Caco-2 (cell line): ENCODE measurements around the gene APCDD1. TPM values are rescaled to one million over a fixed set of nuclear protein-coding genes. Genes with fewer than 3 reads are reported as not detected.

Source experiments
- BruUV-seq: library from RNA; stranded (reverse); fragments of 400-500 nt; replicated peaks from 2 replicates; lab custom pipeline; 2021; lab: Mats Ljungman, UMichigan
- CTCF ChIA-PET: fragments of 300-600 bp; sonication (Branson Sonifier 250); formaldehyde crosslinking; loops from one replicate; lab custom pipeline; 2022; ENCODE audit warnings: antibody characterized with exemption; lab: Charles Lee
- POLR2A ChIA-PET: fragments of 300-600 bp; sonication (Branson Sonifier 250); formaldehyde crosslinking; loops from one replicate; lab custom pipeline; 2022; ENCODE audit warnings: antibody characterized with exemption; lab: Charles Lee
- DNase-seq, 2 experiments: peaks; one replicate each; pipeline versions ENCODE4 v3.0.0 to v3.0.0-alpha.2; 2020 to 2022
- H3K27me3 ChIP-seq: replicated peaks from 2 replicates; pipeline ENCODE4 v1.6.0; 2011; ENCODE audit warnings: low read length; ENCODE audit not compliant: control insufficient read depth, insufficient read depth
- H3K36me3 ChIP-seq: 2 replicates; pipeline ENCODE4 v1.5.1; 2011; ENCODE audit warnings: low read length; ENCODE audit not compliant: control insufficient read depth, insufficient read depth
- H3K4me1 ChIP-seq: fragments of 250-450 bp; sonication (Bioruptor Pico); 2 replicates; pipeline ENCODE4 v1.5.1; 2020; ENCODE audit warnings: mild to moderate bottlenecking
- H3K4me3 ChIP-seq: 2 replicates; pipeline ENCODE4 v1.5.1; 2011; ENCODE audit warnings: low read depth, mild to moderate bottlenecking, control low read depth, low read length
- H3K9me3 ChIP-seq: fragments of 250-450 bp; sonication (Bioruptor Pico); 2 replicates; pipeline ENCODE4 v1.5.1; 2020; ENCODE audit warnings: mild to moderate bottlenecking, moderate library complexity
- H3K27ac Mint-ChIP-seq: one replicate; pipeline ENCODE4 v1.8.0; 2022; ENCODE audit warnings: mixed read lengths; ENCODE audit not compliant: unreplicated experiment
- H3K27me3 Mint-ChIP-seq: one replicate; pipeline ENCODE4 v1.8.0; 2022; ENCODE audit warnings: mixed read lengths; ENCODE audit not compliant: insufficient read depth, unreplicated experiment
- H3K36me3 Mint-ChIP-seq: one replicate; pipeline ENCODE4 v1.8.0; 2022; ENCODE audit warnings: mild to moderate bottlenecking, mixed read lengths; ENCODE audit not compliant: insufficient read depth, unreplicated experiment
- H3K4me1 Mint-ChIP-seq: one replicate; pipeline ENCODE4 v1.8.0; 2022; ENCODE audit warnings: low read depth, mixed read lengths; ENCODE audit not compliant: unreplicated experiment
- H3K4me3 Mint-ChIP-seq: one replicate; pipeline ENCODE4 v1.8.0; 2022; ENCODE audit warnings: mild to moderate bottlenecking, moderate library complexity, mixed read lengths; ENCODE audit not compliant: unreplicated experiment
- H3K9me3 Mint-ChIP-seq: one replicate; pipeline ENCODE4 v1.8.0; 2022; ENCODE audit warnings: mixed read lengths; ENCODE audit not compliant: unreplicated experiment
- CTCF ChIP-seq, 2 experiments: fragments of 200-600 bp in 1 of 2; IDR thresholded peaks; 1 replicate in 1 of 2; 2 replicates in 1 of 2; pipeline versions ENCODE4 v1.5.1 to v1.8.0; 2011 to 2022; ENCODE audit warnings: antibody characterized with exemption in 1 of 2, control low read depth in 1 of 2, inconsistent platforms in 1 of 2, low read depth in 1 of 2, low read length in 1 of 2, mild to moderate bottlenecking in 1 of 2, moderate library complexity in 1 of 2; ENCODE audit not compliant: insufficient read depth in 1 of 2, severe bottlenecking in 1 of 2, unreplicated experiment in 1 of 2
- intact Hi-C: fragments of 100-400 bp; cut with micrococcal nuclease; formaldehyde crosslinking; loops from one replicate; pipeline ENCODE4 v1.10.0; 2022; ENCODE audit not compliant: unreplicated experiment
- total RNA-seq: library from RNA; stranded (reverse); gene quantifications from 2 replicates; pipeline ENCODE4 v1.2.3, GENCODE V29; 2022

The APCDD1 gene
- total RNA-seq, 1 experiment from 2014 or later = 1.5 TPM

- Histone ChIP-seq H3K9me3 (no peaks in the 10 kb centered on the region), H3K4me3 (no peak overlapping the region), H3K27me3 (no peaks in the 10 kb centered on the region), H3K4me1 (no peaks in the 10 kb centered on the region), H3K36me3 (no peaks in the 10 kb centered on the region)
- Mint-ChIP-seq H3K36me3 (no peaks in the 10 kb centered on the region), H3K4me3 (no peak overlapping the region), H3K9me3 (no peaks in the 10 kb centered on the region), H3K27me3 (peaks cover 3% of the 10 kb centered on the region), H3K4me1 (no peaks in the 10 kb centered on the region), H3K27ac (no peak overlapping the region)
- no peak for TF ChIP-seq CTCF (IDR thresholded peaks at IDR 0.05; ENCODE audit: insufficient read depth in 1 of 2, low read depth in 1 of 2, low read length in 1 of 2, severe bottlenecking in 1 of 2, unreplicated experiment in 1 of 2)
- POLR2A ChIA-PET = no interaction called here
- intact Hi-C loops = no loop called here
- CTCF ChIA-PET = no interaction called here
- DNase-seq = no peak
- BruUV-seq = no TSS peak
Observed at GRCh38 chr18:10474309-10474708, 19.9 kb downstream of the APCDD1 start.

- no peak for TF ChIP-seq CTCF (IDR thresholded peaks at IDR 0.05; ENCODE audit: insufficient read depth in 1 of 2, low read depth in 1 of 2, low read length in 1 of 2, severe bottlenecking in 1 of 2, unreplicated experiment in 1 of 2)
- ChIA-PET CTCF (no interaction called here), POLR2A (no interaction called here)
- intact Hi-C loops = no loop called here
- peaks cover 3% of the 10 kb centered on the region for H3K27me3 Mint-ChIP-seq
- no peak overlapping the region for H3K4me3 ChIP-seq
- no peaks in the 10 kb centered on the region for H3K9me3 Mint-ChIP-seq
- no peaks in the 10 kb centered on the region for H3K9me3 ChIP-seq
- H3K27me3 ChIP-seq = no peaks in the 10 kb centered on the region
- no peaks in the 10 kb centered on the region for H3K4me1 ChIP-seq
- no peaks in the 10 kb centered on the region for H3K36me3 Mint-ChIP-seq
- H3K27ac Mint-ChIP-seq = no peak overlapping the region
- no peak for DNase-seq
- H3K4me3 Mint-ChIP-seq = no peak overlapping the region
- H3K4me1 Mint-ChIP-seq = no peaks in the 10 kb centered on the region
- no peaks in the 10 kb centered on the region for H3K36me3 ChIP-seq
- BruUV-seq = no TSS peak
Observed at GRCh38 chr18:10475276-10475653, 20.8 kb downstream of the APCDD1 start.

GRCh38 chr18:10475654-10476291, 21.3 kb downstream of the APCDD1 start:
- H3K9me3 Mint-ChIP-seq = no peaks in the 10 kb centered on the region
- H3K27me3 ChIP-seq = no peaks in the 10 kb centered on the region
- H3K36me3 ChIP-seq = no peaks in the 10 kb centered on the region
- H3K36me3 Mint-ChIP-seq = no peaks in the 10 kb centered on the region
- no peak for DNase-seq
- BruUV-seq = no TSS peak
- peaks cover 3% of the 10 kb centered on the region for H3K27me3 Mint-ChIP-seq
- H3K4me1 ChIP-seq = no peaks in the 10 kb centered on the region
- no peak overlapping the region for H3K4me3 Mint-ChIP-seq
- intact Hi-C loops = no loop called here
- H3K27ac Mint-ChIP-seq = no peak overlapping the region
- CTCF ChIA-PET = no interaction called here
- POLR2A ChIA-PET = no interaction called here
- no peak overlapping the region for H3K4me3 ChIP-seq
- TF ChIP-seq CTCF (IDR thresholded peaks at IDR 0.05; ENCODE audit: insufficient read depth in 1 of 2, low read depth in 1 of 2, low read length in 1 of 2, severe bottlenecking in 1 of 2, unreplicated experiment in 1 of 2) = no peak
- H3K9me3 ChIP-seq = no peaks in the 10 kb centered on the region
- H3K4me1 Mint-ChIP-seq = no peaks in the 10 kb centered on the region
